GM19023 (cell line): ENCODE results near the gene PRPF40A.

ENCODE experiments used
- ATAC-seq: cut with Tn5 transposase; IDR thresholded peaks from one replicate; pipeline ENCODE4 v1.9.1; 2021; ENCODE audit warnings: mild to moderate bottlenecking, moderate library complexity; ENCODE audit not compliant: unreplicated experiment

The PRPF40A gene

DNA sequence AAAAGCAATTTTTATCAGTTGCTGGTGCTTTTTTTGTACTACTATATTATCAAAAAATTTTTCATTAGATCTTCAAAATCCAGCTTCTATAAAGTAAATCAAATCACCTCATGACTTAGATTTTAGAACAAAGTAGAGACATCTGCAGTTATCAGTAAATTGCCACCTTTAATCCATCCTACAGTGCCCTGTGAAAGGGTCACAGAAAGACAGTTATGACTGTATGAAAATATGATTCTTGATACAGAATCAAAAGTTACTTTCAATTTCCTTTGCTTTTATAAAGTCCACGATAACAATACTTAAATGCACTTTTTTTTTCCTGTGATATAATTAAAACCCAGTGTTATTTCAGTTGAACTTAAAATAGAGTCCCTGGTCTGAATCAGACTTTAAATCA lies 61.4 kb downstream of the PRPF40A start:
- no peak for ATAC-seq

DNA sequence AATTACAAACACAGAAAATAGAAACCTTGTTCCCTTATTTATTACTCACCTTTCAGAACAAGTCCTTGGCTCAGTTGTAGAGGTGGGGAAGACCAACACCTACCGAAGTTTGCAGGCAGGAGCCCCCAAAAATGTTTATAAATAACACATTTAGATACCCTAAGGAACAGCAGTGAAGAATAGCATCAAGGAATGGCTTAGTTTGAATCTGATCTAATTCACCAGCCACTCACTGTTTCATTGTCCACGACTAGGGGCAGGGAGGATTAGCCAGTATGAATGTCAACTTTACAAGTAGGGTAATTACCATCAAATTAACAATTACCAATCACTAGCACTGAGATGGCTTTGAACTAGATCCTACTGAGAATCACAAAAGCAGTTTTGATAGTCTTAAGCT lies 65.4 kb downstream of the PRPF40A start:
- ATAC-seq = no peak

- ATAC-seq = no peak
Measured at GRCh38 chr2:152650768-152651371, 66.4 kb downstream of the PRPF40A start.

DNA sequence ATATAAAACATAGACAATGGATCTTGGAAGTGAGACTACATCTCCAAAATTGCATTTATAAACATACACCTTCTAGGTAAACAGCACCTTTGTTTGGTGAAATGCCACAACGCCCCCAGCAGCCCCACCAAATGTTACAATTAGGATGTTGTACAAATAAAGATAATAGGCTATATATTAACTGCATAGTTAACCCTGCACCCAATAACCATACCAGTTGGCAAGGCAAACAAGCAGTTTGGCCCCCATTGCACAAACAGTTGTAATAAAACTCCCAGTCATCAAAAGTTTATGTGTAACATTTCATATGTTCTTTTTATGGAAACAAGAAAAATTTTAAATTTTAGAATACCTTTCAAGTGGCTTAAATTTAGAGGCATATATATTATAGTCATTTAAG lies 67.3 kb downstream of the PRPF40A start:
- no peak for ATAC-seq

DNA sequence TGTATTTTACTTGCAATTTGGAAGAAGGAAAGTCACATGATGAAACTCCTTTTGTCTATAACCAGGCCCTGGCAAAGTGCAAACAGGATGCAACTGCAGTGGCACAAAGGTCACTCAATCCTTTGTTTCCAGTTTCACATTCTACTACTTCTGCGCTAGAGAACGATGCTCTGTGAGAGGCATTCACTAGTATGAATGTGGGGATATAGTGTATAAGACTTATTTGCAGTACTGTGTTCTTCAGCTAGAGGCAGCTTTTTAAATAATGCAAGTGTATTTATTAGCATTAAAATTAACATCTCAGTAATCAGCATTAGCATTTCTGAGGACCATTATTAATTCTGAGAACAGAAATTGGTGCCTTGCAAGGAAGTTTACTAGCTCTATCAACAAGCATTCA lies 68.9 kb downstream of the PRPF40A start:
- no peak for ATAC-seq

DNA sequence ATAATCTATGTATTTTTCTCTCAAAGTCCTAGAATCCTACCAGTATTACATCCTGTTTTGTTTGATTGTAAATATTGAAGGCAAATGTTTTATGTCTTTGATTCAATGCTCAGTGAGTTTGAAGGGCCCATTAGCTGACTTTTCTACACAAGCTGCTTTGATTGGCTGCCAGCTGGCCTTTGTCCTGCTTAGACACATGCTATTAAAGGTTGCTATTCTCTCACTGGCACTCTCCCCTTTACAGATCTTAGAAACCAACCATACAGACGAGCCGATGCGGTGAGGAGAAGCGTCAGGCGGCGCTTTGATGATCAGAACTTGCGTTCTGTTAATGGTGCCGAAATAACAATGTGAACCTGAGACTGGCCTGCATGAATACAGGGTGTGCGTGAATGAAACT lies 69.7 kb downstream of the PRPF40A start:
- ATAC-seq = no peak

GRCh38 chr2:152646775-152647174 lies 70.5 kb downstream of the PRPF40A start:
- no peak for ATAC-seq

GRCh38 chr2:152646264-152646663 lies 71.0 kb downstream of the PRPF40A start:
- ATAC-seq = no peak

DNA sequence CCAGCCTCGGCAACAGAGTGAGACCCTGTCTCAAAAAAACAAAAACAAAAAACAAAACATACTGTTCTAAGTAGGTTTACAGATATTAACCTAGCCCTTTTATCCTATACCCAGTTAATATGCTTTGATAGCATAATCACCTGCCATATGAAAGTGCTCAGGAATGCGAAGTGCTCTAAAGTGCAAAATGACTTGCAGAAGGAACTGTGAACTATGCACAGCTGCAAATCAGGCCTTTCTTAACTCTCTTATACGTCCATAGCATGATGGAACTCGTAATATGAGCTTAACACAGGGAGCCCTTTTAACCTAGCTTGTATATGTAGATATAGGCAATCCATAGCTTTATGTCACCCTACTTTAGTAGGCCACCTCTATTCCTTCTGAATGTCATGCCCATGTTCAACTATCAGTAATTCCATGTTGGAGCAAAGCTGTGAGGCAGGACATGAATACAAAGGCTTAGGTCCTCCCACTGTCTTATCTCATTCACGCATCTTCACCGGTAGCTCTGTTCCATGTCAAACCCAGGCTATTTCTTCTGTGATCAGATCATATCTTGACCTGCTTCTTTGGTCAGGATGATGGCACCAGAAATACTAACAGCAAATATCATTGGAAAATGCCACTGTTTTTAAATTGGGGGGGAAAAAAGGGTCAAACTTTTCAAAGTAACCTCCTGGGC lies 72.9 kb downstream of the PRPF40A start:
- no peak for ATAC-seq

DNA sequence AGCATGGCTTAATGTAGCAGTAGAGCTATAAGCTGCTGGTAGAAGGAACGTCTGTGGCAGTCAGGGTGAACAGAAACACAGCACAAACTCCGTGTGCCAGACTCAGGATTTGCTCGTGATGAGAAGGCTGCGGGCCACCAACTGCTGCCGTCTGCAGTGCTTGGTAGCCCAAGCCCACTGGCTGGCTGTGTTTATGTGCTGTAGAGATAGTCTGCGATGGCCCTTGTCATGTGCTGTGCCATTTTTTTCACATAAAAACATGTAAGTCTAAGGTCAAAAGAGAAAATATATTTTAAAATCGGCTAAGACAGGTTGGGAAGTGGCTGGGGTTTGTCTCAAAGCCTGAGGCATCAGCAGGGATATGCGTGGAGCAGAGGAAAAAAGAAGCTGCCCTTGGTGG lies 78.7 kb downstream of the PRPF40A start:
- ATAC-seq = no peak

GRCh38 chr2:152638056-152638455 lies 79.2 kb downstream of the PRPF40A start:
- no peak for ATAC-seq

DNA sequence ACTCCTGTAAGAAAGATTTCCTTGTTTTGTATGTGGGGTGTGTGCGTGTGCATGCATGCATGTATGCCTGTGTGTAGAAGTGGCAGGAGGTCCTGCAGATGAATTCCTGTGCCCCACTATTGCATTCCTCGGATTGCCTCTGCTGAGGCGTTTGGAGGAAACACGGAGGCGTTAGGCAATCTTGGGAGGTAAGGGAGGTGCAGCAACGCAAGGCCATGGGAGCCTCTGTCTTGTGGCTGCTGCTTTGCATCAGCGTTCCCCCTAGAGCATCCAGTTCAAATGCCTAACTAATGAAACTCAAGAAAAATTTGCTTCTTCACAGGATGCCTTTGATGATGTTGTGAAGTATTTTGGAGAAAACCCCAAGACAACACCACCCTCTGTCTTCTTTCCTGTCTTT lies 80.0 kb downstream of the PRPF40A start:
- ATAC-seq = no peak

GRCh38 chr2:152635635-152636298 lies 81.5 kb downstream of the PRPF40A start:
- ATAC-seq = no peak

DNA sequence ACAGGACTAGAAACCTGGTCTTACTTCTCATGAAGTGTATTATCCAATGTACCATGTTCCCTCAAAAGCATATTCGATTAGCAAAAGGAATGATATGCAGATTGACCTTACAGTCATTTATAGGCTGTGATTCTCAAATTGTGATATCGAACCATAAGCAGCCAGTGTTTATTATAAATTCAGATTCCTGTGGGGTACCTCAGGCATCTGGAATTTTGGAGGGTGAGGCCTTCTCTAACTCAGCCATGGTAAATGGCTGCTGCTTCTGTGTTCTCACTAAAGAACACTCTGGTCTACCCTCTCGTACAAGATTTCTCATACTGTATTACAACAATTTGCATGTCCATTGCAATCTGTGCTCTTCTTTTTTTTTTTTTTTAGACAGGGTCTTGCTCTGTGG lies 84.5 kb downstream of the PRPF40A start:
- ATAC-seq = no peak

DNA sequence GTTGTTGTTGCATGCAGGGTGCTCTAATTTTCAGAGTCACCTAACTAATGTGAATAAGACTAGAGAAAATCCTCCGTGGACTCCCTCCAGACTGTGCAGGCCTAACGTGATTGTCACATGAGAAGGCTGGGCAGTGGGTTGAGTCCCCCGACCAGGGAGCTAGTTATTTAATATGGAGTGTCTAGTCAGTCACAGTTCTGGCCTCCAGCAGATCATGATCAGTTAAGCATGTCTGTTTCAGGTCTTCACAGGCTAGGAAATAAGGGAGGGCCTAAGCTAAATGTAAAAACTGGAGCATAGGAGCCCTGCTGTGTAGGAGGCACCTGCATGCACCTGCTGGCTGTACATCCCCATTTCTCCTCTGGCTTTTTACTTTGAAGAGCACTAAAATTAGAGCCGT lies 86.8 kb downstream of the PRPF40A start:
- no peak for ATAC-seq

GRCh38 chr2:152629202-152629601 lies 88.1 kb downstream of the PRPF40A start:
- no peak for ATAC-seq

DNA sequence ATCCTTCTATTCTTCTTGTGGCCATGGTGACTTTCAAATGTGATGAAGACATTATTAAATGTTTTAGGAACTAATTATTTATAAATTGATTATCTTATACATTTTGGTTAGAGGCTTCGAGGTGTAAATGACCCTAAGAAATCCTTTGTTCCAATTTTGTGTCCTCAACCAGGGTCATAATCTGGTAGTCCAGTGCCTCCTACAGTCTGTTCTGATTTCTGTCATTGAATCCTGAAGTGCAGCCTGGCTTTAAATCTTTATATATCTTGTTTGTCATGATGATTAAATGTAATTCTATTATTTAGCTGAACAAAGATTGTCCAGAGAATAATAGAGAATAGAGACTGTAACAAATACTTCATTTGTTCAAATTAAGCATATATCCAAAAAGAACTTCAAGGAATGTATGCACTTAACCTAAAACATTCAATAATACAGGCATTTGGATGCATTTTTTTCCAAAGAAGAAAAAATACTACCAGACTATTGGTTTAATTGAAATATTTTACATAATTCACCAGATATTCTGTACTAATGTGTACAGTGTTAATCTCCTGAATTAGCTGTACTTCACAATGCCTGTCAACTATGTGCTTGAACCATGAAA lies 89.8 kb downstream of the PRPF40A start:
- no peak for ATAC-seq

DNA sequence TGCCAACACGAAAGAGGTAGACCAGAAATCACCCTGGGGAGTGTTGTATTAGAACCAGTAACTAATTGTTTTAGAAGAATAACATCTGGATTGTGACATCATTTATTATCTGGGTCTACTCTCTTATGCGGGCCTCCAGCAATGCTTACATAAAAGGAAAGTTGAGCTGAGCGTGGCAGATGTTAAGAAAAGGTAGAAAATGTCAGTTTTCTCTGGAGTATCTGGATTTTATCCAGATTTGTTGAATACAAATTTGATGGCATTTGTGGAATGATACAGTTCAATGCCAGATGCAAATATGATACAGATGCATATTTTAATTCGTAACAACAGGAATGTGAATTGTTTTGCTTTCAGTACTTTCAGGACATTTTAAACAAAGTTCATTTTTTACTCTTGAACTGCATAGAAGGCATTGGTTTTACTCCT lies 90.3 kb downstream of the PRPF40A start:
- ATAC-seq = no peak

- ATAC-seq = no peak
Measured at GRCh38 chr2:152624805-152625204, 92.5 kb downstream of the PRPF40A start.

DNA sequence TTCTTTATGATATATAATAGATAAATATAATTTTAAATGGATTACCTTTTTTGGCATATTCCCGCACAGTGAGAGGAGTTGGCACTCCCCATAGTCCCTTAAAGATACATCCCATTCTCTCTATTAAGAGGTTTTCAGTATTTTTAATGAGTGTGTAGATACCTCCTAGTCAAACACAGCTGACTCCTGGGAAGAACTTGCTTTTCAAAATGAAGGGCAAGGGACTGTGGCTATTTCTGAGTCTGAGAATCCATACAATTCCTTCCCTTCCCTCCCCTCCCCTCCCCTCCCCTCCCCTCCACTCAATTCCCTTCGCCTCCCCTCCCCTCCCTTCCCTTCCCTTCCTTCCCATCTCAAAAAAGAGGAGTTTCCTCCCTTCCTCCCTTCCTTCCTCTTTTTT lies 93.5 kb downstream of the PRPF40A start:
- no peak for ATAC-seq

- no peak for ATAC-seq
Measured at GRCh38 chr2:152623076-152623740, 94.1 kb downstream of the PRPF40A start.
